ENCODE measurements around the gene B3GALNT2. TPM values are rescaled to one million over a fixed set of nuclear protein-coding genes. Genes with fewer than 3 reads are reported as not detected.
A peak's percentile ranks its signal among the peaks of the same experiment; 100 is the strongest.

Gene B3GALNT2
- total RNA-seq, 1 donor from 2014 or later: 34.0 TPM

DNA sequence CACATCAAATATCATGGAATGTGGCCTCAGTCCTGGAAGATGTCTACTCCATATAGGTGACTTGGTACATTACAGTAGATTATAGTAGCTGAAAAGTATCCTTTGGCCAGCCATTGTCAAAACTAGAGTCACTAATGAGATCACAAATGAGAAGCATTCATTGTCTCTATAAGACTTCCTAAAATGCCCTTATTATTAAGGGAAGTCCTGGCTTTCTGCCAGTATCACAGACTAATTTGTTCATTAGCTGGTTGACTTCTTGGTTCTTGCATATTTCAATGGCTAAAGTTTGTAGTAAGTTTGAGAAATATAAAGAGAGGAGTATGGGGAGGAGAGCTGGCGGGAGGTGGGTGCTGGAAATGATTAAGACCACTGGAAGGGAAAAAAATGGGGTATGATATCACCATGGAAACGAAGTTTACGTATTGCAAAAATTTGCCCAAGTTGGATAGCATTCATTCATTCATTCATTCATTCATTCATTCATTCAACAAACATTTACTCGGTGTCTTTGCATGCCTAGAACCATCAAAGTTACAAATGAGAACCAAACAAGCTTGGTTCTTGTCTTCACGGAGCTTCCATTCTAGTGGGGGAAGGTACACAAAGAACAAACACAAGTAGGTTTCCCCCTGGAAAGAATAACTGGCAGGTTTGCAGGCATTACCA is 11.7 kb upstream of the B3GALNT2 start:
- Histone ChIP-seq H3K36me3 (ENCODE audit: control insufficient read depth, insufficient read depth, low read length) (no peaks in the 10 kb centered on the region), H3K4me3 (ENCODE audit: low read depth, low read length) (no peak overlapping the region), H3K27me3 (ENCODE audit: control insufficient read depth, insufficient read depth, low read length) (no peaks in the 10 kb centered on the region)
- no peak for DNase-seq (ENCODE audit: low read depth)
- TF ChIP-seq, protein P1, sequence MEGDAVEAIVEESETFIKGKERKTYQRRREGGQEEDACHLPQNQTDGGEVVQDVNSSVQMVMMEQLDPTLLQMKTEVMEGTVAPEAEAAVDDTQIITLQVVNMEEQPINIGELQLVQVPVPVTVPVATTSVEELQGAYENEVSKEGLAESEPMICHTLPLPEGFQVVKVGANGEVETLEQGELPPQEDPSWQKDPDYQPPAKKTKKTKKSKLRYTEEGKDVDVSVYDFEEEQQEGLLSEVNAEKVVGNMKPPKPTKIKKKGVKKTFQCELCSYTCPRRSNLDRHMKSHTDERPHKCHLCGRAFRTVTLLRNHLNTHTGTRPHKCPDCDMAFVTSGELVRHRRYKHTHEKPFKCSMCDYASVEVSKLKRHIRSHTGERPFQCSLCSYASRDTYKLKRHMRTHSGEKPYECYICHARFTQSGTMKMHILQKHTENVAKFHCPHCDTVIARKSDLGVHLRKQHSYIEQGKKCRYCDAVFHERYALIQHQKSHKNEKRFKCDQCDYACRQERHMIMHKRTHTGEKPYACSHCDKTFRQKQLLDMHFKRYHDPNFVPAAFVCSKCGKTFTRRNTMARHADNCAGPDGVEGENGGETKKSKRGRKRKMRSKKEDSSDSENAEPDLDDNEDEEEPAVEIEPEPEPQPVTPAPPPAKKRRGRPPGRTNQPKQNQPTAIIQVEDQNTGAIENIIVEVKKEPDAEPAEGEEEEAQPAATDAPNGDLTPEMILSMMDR (IDR thresholded peaks at IDR 0.05; ENCODE audit: insufficient read depth, low read length, poor library complexity, severe bottlenecking): no peak

DNA sequence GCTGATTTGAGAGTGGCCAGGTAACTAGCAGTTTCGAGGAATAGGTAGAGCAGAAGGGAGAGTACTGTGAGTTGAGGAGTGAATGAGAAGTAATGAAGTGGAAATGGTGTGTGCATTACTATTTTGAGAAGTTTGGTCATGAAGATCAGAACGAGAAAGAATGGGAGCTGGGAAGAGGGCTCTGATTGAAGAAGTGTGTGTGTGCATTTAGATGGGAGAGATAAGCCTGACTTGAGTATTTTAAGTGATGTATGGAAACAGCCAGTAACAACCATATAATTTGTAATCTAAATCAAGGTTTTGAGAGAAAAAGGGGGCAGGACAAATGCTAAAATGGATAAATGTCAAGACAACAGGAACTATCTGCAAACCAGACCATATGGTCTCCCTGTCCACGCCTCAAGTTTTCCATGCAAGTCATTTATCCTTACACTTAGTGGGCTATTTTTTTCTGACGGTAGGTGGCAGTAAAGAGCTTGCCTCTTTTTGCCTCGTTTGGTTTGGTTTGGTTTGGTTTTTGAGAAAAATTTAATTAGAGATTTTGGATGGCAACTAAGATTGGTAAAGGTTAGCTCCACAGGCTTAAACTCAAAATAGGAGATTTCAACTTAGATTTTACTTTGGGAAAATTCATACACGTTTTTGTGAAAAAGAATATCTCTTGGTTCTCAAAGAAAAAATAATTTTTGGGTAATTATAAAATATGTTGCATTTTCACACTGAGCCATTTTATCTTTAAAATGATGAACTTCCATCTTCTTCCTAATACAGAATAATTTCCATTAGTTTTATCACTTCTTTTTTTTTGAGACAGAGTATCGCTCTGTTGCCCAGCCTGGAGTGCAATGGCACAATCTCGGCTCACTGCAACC is 9.5 kb upstream of the B3GALNT2 start:
- no peak for DNase-seq (ENCODE audit: low read depth)
- Histone ChIP-seq H3K4me3 (ENCODE audit: low read depth, low read length) (no peak overlapping the region), H3K36me3 (ENCODE audit: control insufficient read depth, insufficient read depth, low read length) (no peaks in the 10 kb centered on the region), H3K27me3 (ENCODE audit: control insufficient read depth, insufficient read depth, low read length) (no peaks in the 10 kb centered on the region)
- TF ChIP-seq, protein P1 (IDR thresholded peaks at IDR 0.05; ENCODE audit: insufficient read depth, low read length, poor library complexity, severe bottlenecking): peak; percentile 87

DNA sequence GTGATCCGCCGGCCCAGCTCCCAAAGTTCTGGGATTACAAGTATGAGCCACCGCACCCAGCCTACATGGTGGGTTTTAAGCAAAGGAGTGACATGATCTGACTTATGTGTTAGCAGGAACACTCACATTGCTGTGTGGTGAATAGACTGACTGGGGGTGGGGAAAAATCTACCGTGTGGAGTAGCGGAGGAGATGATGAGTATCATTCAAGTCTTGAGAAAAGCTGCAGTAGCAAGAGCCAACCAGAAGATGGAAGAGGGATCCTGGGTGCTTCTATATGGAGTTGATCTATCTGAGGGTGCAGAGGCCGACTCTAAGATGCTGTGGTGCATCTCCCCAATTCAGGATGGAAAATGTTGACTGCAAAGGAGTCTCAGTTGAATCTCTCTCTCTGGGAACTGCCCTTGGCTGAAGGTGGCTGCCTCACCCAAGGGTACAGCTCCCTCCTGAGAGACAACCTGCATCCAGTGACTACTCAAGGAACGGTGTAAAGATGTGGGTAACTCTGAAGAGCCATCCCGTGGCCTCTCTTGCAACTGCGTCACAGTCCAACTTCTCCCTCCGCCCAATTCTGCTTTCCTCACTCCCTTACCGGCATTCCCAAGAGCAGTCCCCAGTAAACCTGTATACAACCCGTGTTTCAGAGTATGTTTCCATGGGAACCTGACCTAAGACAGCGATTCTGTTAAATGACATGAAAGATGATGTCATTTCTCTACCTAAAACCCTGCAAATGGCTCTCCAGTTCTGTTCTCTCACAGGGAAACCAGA is 7.4 kb upstream of the B3GALNT2 start:
- no peak overlapping the region for H3K4me3 ChIP-seq (ENCODE audit: low read depth, low read length)
- H3K27me3 ChIP-seq (ENCODE audit: control insufficient read depth, insufficient read depth, low read length): no peaks in the 10 kb centered on the region
- H3K36me3 ChIP-seq (ENCODE audit: control insufficient read depth, insufficient read depth, low read length): no peaks in the 10 kb centered on the region
- no peak for DNase-seq (ENCODE audit: low read depth)
- TF ChIP-seq, protein P1 (IDR thresholded peaks at IDR 0.05; ENCODE audit: insufficient read depth, low read length, poor library complexity, severe bottlenecking): no peak

DNA sequence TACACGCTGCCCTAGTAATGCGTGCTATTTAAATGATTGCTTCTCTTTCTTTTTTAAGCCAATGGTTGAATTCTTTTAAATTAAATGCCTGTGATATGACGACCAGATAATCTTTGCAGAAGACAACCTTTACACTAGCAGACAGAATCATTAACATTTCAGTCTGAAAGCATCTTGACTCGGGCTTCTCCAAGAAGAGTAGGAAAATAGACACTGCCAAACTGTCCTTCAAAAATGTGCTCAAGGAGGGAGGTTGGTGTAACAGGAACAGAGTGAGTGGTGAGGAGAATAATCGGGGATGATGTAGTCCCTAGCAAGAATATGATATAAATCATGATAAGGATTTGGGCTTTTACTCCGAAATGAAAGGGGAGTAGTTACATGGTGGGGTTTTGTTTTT is 6.6 kb upstream of the B3GALNT2 start:
- no peaks in the 10 kb centered on the region for H3K36me3 ChIP-seq (ENCODE audit: control insufficient read depth, insufficient read depth, low read length)
- DNase-seq (ENCODE audit: low read depth): no peak
- no peaks in the 10 kb centered on the region for H3K27me3 ChIP-seq (ENCODE audit: control insufficient read depth, insufficient read depth, low read length)
- no peak overlapping the region for H3K4me3 ChIP-seq (ENCODE audit: low read depth, low read length)
- TF ChIP-seq, protein P1 (IDR thresholded peaks at IDR 0.05; ENCODE audit: insufficient read depth, low read length, poor library complexity, severe bottlenecking): no peak

DNA sequence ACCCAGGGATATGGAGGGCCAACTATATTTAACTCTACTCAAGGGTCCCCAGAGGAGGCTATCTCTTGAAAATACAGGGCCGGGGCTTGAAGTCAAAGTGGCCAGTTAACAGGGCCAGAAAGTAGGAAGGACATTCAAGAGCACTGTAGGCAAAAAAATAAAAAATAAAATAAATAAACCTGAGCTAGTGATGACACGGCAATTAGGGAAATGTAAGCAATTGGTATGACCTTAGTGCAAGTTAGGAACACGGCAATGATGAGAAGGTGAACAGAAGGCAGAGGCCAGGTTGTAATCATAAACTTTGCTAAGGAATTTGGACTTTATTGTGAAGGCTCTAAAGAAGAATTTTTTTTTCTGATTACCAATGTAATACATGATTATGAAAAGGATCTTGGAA is 3.4 kb upstream of the B3GALNT2 start:
- no peaks in the 10 kb centered on the region for H3K27me3 ChIP-seq (ENCODE audit: control insufficient read depth, insufficient read depth, low read length)
- TF ChIP-seq, protein P1 (IDR thresholded peaks at IDR 0.05; ENCODE audit: insufficient read depth, low read length, poor library complexity, severe bottlenecking): no peak
- no peak for DNase-seq (ENCODE audit: low read depth)
- H3K36me3 ChIP-seq (ENCODE audit: control insufficient read depth, insufficient read depth, low read length): no peaks in the 10 kb centered on the region
- no peak overlapping the region for H3K4me3 ChIP-seq (ENCODE audit: low read depth, low read length)
